Measurements from ENCODE around the gene C12orf56. TPM values are rescaled to one million over a fixed set of nuclear protein-coding genes. Genes with fewer than 3 reads are reported as not detected.
"Not testable (repeated sequence)": the region's sequence is repeated elsewhere in the genome, so short reads cannot be mapped to it uniquely, and the experiment has no call there.

Gene C12orf56
- total and polyA plus RNA-seq, 2 donors, result 3.7 to 7.1 TPM

DNA sequence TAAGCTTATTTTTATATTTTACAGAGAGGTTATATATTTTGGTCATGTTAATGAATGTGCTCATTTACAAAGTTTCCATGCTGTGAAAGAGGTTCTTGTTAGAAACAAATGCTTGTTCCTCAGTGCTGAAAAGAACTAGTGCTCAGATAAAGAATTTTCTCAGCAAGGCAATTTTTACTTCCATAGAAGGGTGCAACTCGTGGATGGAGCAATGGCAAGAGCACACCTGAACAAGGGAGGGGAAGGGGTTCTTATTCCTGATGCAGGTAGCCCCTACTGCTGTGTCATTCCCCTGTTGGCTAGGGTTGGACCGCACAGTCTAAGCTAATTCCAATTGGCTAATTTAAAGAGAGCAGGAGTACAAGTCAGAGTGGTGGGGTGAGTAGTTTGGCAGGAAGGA lies 34.3 kb downstream of the C12orf56 start:
- not testable (repeated sequence) for H3K27me3 ChIP-seq (ENCODE audit: control insufficient read depth in 2 of 2, insufficient read depth in 1 of 2, low read length in 1 of 2); H3K4me1 ChIP-seq (ENCODE audit: control insufficient read depth in 2 of 2, insufficient read depth in 2 of 2, low read length in 2 of 2); DNase-seq (ENCODE audit: low read depth in 6 of 9, low spot score in 9 of 9); H3K4me3 ChIP-seq (ENCODE audit: low read length in 2 of 2); H3K36me3 ChIP-seq (ENCODE audit: control insufficient read depth in 2 of 2, insufficient read depth in 2 of 2, low read length in 1 of 2); H3K9me3 ChIP-seq (ENCODE audit: control insufficient read depth in 2 of 2, insufficient read depth in 1 of 2, low read length in 1 of 2); H3K27ac ChIP-seq (ENCODE audit: low read depth in 1 of 2, low read length in 1 of 2)
- 97% methylated on average over 2 of the region's 2 CpGs for WGBS

DNA sequence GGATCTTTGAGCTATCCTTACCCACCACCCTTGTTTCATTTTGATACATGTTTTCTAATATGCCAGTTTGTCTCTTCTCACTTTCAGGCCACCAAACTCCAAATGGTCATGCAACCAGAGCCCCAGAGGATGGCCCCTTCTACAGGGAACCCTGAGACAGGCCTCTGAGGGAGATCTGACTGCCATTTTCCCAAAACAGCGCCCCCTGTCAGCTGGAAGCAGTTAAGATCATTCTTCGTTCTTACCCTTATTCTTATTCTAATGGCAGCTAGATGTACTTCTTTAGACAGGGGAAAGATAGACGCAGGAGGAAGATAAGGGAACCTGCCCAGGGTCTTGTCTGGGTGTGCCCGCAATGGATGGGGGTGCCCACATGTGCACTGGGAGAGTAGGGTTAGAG lies 38.4 kb downstream of the C12orf56 start:
- Histone ChIP-seq H3K36me3 (ENCODE audit: control insufficient read depth in 2 of 2, insufficient read depth in 2 of 2, low read length in 1 of 2) (no peaks in the 10 kb centered on the region), H3K9me3 (ENCODE audit: control insufficient read depth in 2 of 2, insufficient read depth in 1 of 2, low read length in 1 of 2) (peaks cover 0 to 8% of the 10 kb centered on the region in 2 donors), H3K4me1 (ENCODE audit: control insufficient read depth in 2 of 2, insufficient read depth in 2 of 2, low read length in 2 of 2) (no peaks in the 10 kb centered on the region), H3K4me3 (ENCODE audit: low read length in 2 of 2) (no peak overlapping the region), H3K27ac (ENCODE audit: low read depth in 1 of 2, low read length in 1 of 2) (no peak overlapping the region), H3K27me3 (ENCODE audit: control insufficient read depth in 2 of 2, insufficient read depth in 1 of 2, low read length in 1 of 2) (no peaks in the 10 kb centered on the region)
- 81% methylated on average over 4 of the region's 4 CpGs for WGBS
- no peak for DNase-seq (ENCODE audit: low read depth in 6 of 9, low spot score in 9 of 9)

DNA sequence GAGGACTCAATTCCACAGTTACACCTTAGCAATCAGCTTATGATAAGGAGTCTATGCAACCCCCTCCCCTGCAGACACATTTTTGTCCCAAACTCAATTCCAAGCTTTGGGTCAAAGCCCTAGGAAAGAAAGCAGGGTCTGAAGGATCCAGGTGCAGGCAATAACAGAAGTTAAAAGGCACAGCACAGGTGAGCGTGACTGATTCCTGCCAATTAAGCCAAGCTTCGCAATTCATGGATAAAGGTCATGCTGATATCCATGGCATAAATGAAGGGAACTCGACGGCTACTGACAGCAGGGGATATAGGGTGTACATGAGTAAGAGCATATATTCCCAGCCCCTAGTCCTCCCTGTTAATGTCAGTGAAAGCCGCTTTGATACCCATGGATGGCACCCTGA lies 39.3 kb downstream of the C12orf56 start:
- WGBS, result 96% methylated on average over 5 of the region's 5 CpGs
- no peaks in the 10 kb centered on the region for H3K36me3 ChIP-seq (ENCODE audit: control insufficient read depth in 2 of 2, insufficient read depth in 2 of 2, low read length in 1 of 2)
- DNase-seq (ENCODE audit: low read depth in 6 of 9, low spot score in 9 of 9), result no peak

DNA sequence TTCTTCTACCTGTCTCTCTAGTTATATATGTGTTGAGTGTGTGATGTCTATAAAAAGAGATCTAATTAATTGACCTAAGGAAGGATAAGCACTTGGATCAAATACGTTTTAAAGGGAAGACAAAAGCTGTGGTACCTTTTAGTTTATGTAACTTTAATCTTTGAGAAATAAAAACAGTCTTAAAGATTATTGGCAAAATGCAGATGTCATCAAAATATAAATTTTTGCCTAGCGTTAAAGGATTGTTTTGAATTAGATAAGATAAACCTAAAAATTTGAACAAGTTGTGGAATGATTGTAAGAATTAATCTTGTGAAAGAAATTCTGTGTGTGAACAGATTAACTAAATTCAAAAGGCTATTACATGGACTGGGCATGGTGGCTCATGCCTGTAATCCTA lies 42.9 kb downstream of the C12orf56 start:
- Histone ChIP-seq H3K36me3 (ENCODE audit: control insufficient read depth in 2 of 2, insufficient read depth in 2 of 2, low read length in 1 of 2) (no peaks in the 10 kb centered on the region), H3K9me3 (ENCODE audit: control insufficient read depth in 2 of 2, insufficient read depth in 1 of 2, low read length in 1 of 2) (no peaks in the 10 kb centered on the region), H3K4me3 (ENCODE audit: low read length in 2 of 2) (no peak overlapping the region), H3K27me3 (ENCODE audit: control insufficient read depth in 2 of 2, insufficient read depth in 1 of 2, low read length in 1 of 2) (no peaks in the 10 kb centered on the region), H3K27ac (ENCODE audit: low read depth in 1 of 2, low read length in 1 of 2) (no peak overlapping the region), H3K4me1 (ENCODE audit: control insufficient read depth in 2 of 2, insufficient read depth in 2 of 2, low read length in 2 of 2) (no peaks in the 10 kb centered on the region)
- WGBS, result 93% methylated on average over 2 of the region's 2 CpGs
- no peak for DNase-seq (ENCODE audit: low read depth in 6 of 9, low spot score in 9 of 9)

More for the DNA sequence above, 39.3 kb downstream of the C12orf56 start:
- no peak overlapping the region for H3K4me3 ChIP-seq (ENCODE audit: low read length in 2 of 2)
- no peak overlapping the region for H3K27ac ChIP-seq (ENCODE audit: low read depth in 1 of 2, low read length in 1 of 2)
- H3K4me1 ChIP-seq (ENCODE audit: control insufficient read depth in 2 of 2, insufficient read depth in 2 of 2, low read length in 2 of 2), result no peaks in the 10 kb centered on the region
- H3K9me3 ChIP-seq (ENCODE audit: control insufficient read depth in 2 of 2, insufficient read depth in 1 of 2, low read length in 1 of 2), result peaks cover 0 to 5% of the 10 kb centered on the region in 2 donors
- H3K27me3 ChIP-seq (ENCODE audit: control insufficient read depth in 2 of 2, insufficient read depth in 1 of 2, low read length in 1 of 2), result no peaks in the 10 kb centered on the region

DNA sequence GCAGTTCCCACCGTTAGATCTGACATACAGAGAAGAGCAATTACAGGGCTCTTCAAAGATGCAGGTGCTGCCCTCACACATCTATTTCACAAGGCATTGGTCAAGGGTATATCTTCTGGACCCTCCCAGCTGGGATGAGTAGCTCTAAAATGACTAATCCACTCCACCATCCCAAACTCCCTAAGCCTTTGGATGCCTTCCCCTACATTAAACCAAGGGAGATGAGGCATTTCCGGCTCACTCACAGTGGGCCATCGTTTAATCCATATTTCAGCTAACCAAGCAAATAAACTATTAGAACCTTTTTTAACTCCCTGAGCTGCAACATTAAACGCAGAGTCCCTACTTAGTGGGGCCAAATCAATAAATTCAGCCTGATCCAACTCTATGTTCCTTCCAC lies 45.9 kb downstream of the C12orf56 start:
- H3K27ac ChIP-seq (ENCODE audit: low read depth in 1 of 2, low read length in 1 of 2); H3K4me3 ChIP-seq (ENCODE audit: low read length in 2 of 2); H3K36me3 ChIP-seq (ENCODE audit: control insufficient read depth in 2 of 2, insufficient read depth in 2 of 2, low read length in 1 of 2); H3K4me1 ChIP-seq (ENCODE audit: control insufficient read depth in 2 of 2, insufficient read depth in 2 of 2, low read length in 2 of 2); H3K27me3 ChIP-seq (ENCODE audit: control insufficient read depth in 2 of 2, insufficient read depth in 1 of 2, low read length in 1 of 2); H3K9me3 ChIP-seq (ENCODE audit: control insufficient read depth in 2 of 2, insufficient read depth in 1 of 2, low read length in 1 of 2); DNase-seq (ENCODE audit: low read depth in 6 of 9, low spot score in 9 of 9): not testable (repeated sequence)
- WGBS, result 94% methylated on average over 4 of the region's 4 CpGs

DNA sequence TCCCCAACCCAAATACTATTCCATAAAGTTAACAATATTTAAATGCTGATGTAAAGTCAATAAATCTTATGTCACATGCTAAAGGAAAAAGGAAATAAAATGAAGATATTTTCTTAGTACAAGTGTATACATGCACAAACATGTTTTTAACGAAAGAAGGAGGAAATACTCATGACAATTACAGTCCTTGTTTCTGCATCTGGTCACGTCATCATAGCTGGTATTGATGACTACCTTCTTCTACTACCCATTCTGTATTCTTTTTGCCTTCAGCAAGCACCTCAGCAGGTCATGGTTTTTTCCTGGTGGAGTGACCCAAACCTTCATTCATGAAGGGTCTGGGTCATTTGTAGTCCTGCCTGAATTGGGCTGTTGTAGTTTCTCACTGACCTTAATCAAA lies 50.0 kb downstream of the C12orf56 start:
- H3K4me1 ChIP-seq (ENCODE audit: control insufficient read depth in 2 of 2, insufficient read depth in 2 of 2, low read length in 2 of 2); H3K27ac ChIP-seq (ENCODE audit: low read depth in 1 of 2, low read length in 1 of 2); H3K27me3 ChIP-seq (ENCODE audit: control insufficient read depth in 2 of 2, insufficient read depth in 1 of 2, low read length in 1 of 2); H3K9me3 ChIP-seq (ENCODE audit: control insufficient read depth in 2 of 2, insufficient read depth in 1 of 2, low read length in 1 of 2); H3K36me3 ChIP-seq (ENCODE audit: control insufficient read depth in 2 of 2, insufficient read depth in 2 of 2, low read length in 1 of 2); DNase-seq (ENCODE audit: low read depth in 6 of 9, low spot score in 9 of 9); H3K4me3 ChIP-seq (ENCODE audit: low read length in 2 of 2): not testable (repeated sequence)
- WGBS, result 80% methylated on average over 2 of the region's 2 CpGs

DNA sequence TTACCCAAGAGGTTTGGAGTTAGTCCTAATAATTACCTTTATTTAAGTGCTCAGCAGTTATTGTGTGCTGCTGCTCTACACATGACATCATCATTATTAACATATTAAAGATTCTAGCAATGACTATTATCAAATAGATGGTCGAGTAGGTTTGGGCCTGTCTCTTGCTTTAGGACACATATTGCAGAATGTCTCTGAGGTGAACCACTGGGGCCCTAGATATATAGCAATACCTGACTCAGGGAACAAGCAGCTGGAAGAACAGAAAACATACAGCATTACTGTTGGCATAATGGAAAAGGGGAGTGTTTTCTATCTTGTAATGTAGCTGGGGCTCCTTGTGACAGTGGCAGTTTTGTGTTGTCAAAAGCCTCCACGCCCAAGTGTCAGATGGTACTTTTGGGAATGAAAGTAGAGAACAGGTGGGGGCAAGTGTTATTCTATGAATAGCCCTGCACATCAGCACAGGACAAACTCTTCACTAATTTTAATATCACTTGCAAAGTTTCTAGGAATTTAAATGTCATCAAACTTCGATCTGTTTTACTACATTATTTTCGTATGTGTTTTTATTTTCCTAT lies 54.6 kb downstream of the C12orf56 start:
- no peak overlapping the region for H3K27ac ChIP-seq (ENCODE audit: low read depth in 1 of 2, low read length in 1 of 2)
- H3K4me1 ChIP-seq (ENCODE audit: control insufficient read depth in 2 of 2, insufficient read depth in 2 of 2, low read length in 2 of 2), result no peaks in the 10 kb centered on the region
- DNase-seq (ENCODE audit: low read depth in 6 of 9, low spot score in 9 of 9), result no peak
- H3K4me3 ChIP-seq (ENCODE audit: low read length in 2 of 2), result no peak overlapping the region
- H3K27me3 ChIP-seq (ENCODE audit: control insufficient read depth in 2 of 2, insufficient read depth in 1 of 2, low read length in 1 of 2), result no peaks in the 10 kb centered on the region
- no peaks in the 10 kb centered on the region for H3K36me3 ChIP-seq (ENCODE audit: control insufficient read depth in 2 of 2, insufficient read depth in 2 of 2, low read length in 1 of 2)
- H3K9me3 ChIP-seq (ENCODE audit: control insufficient read depth in 2 of 2, insufficient read depth in 1 of 2, low read length in 1 of 2), result no peaks in the 10 kb centered on the region
- WGBS, result 94% methylated on average over 4 of the region's 4 CpGs

DNA sequence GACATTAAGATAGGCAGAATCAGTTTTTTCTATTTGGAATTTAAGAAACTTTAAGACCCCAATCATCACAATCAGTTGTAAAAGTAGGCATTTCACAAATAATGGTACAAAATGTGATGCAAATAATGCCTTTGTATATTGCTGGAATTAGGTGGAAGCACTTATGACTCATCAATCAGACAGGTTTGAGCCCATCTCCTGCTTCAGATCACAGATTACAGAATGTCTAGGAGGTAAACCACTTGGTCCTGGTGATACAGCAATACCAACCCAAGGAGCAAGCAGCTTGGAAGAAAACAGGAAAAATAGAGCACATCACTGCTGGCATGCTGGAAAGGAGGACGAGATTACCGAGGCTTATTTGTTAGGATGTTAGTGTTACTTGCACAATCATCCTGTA lies 57.6 kb downstream of the C12orf56 start:
- Histone ChIP-seq H3K4me1 (ENCODE audit: control insufficient read depth in 2 of 2, insufficient read depth in 2 of 2, low read length in 2 of 2) (no peaks in the 10 kb centered on the region), H3K9me3 (ENCODE audit: control insufficient read depth in 2 of 2, insufficient read depth in 1 of 2, low read length in 1 of 2) (no peaks in the 10 kb centered on the region), H3K27me3 (ENCODE audit: control insufficient read depth in 2 of 2, insufficient read depth in 1 of 2, low read length in 1 of 2) (no peaks in the 10 kb centered on the region), H3K27ac (ENCODE audit: low read depth in 1 of 2, low read length in 1 of 2) (no peak overlapping the region), H3K4me3 (ENCODE audit: low read length in 2 of 2) (no peak overlapping the region), H3K36me3 (ENCODE audit: control insufficient read depth in 2 of 2, insufficient read depth in 2 of 2, low read length in 1 of 2) (no peaks in the 10 kb centered on the region)
- no peak for DNase-seq (ENCODE audit: low read depth in 6 of 9, low spot score in 9 of 9)
- WGBS, result 97% methylated on average over 2 of the region's 2 CpGs

DNA sequence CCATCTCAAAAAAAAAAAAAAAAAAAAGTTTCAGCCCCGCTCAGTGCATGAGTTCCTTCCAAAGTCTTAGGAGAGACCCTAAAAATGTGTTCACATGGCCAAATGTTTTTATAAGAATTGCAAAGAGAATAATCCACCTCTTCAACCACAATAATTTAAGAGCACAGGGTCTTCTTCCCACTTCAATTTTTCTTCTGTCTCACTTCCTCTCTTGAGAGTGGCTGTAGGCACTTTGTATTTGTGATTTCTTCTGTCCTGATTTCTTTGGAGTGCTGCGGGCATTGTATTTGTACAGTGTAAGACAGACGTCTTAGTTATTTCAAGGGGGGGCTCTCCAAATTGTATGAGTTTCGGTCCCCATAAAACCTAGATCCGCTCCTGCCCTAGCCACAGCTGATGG lies 58.3 kb downstream of the C12orf56 start:
- WGBS, result 97% methylated on average over 5 of the region's 5 CpGs
- no peak overlapping the region for H3K4me3 ChIP-seq (ENCODE audit: low read length in 2 of 2)
- H3K4me1 ChIP-seq (ENCODE audit: control insufficient read depth in 2 of 2, insufficient read depth in 2 of 2, low read length in 2 of 2), result no peaks in the 10 kb centered on the region
- DNase-seq (ENCODE audit: low read depth in 6 of 9, low spot score in 9 of 9), result no peak
- H3K9me3 ChIP-seq (ENCODE audit: control insufficient read depth in 2 of 2, insufficient read depth in 1 of 2, low read length in 1 of 2), result no peaks in the 10 kb centered on the region
- no peak overlapping the region for H3K27ac ChIP-seq (ENCODE audit: low read depth in 1 of 2, low read length in 1 of 2)
- no peaks in the 10 kb centered on the region for H3K36me3 ChIP-seq (ENCODE audit: control insufficient read depth in 2 of 2, insufficient read depth in 2 of 2, low read length in 1 of 2)
- H3K27me3 ChIP-seq (ENCODE audit: control insufficient read depth in 2 of 2, insufficient read depth in 1 of 2, low read length in 1 of 2), result no peaks in the 10 kb centered on the region

Data from thymus (tissue), 11 donors.